ENCODE data around the gene CRX.

The CRX gene

DNA sequence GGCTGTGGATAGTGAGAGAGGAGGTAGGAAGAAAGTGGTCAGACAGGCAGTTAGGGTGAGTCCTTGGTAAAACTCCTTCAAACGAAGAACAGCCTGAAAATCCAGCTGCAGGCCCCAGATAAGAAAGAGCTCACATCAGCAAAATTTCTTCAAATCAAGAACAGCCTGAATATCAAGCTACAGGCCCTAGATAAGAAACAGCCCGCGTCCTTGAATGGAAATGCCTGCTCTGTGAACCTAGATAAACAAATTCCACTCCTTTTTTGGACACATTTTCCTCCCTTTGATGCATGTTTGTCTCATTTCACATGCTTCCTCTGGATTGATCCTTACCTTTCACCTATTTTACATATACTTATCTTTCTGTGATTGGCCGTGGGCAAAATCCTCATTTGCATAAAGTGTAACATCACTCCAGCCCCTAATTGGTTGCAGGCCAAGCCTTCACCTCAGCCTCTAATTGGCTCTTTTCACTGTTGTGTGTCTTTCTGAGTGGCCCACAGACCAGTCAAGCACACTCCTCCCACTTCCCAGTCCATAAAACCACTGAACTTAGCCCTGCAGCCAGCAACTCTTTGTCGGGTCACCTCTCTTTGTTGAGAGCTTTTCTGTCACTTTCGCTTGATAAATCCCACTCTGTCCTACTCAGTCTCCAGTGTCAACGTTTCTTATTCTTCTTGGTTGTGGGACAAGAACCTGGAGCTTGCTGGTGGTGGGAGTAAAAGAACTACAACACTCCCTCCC lies 70.4 kb downstream of the CRX start:
- no peak overlapping the region for H3K4me3 Mint-ChIP-seq
- H3K4me1 Mint-ChIP-seq (ENCODE audit: low read depth) = no peaks in the 10 kb centered on the region
- no peak overlapping the region for H3K27ac Mint-ChIP-seq
- no peaks in the 10 kb centered on the region for H3K36me3 Mint-ChIP-seq (ENCODE audit: low read depth)
- H3K27me3 Mint-ChIP-seq = peaks cover 7% of the 10 kb centered on the region
- H3K9me3 Mint-ChIP-seq = peaks cover 9% of the 10 kb centered on the region
- intact Hi-C loops (cut with micrococcal nuclease) = no loop called here
